ENCODE data around the gene MYO3B.

DNA sequence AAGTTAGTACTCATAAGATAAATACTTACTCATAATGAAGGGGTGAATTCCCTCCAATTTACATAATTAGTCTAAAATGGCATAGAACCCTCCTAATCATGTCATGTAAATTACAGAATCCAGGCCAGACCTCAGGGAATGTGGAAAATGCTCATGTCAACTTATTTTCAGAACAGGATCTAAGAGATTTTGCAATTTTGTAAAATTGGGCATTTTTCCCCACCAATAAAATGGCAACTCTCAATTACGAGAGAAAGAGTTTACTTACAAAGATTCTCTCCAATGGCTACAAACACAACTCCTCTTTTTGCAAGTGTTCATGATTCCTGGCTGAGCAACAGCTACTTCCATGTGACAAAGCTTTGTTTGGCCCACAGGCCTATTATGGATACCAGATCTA lies 503.4 kb downstream of the MYO3B start:
- TF ChIP-seq, protein P1, sequence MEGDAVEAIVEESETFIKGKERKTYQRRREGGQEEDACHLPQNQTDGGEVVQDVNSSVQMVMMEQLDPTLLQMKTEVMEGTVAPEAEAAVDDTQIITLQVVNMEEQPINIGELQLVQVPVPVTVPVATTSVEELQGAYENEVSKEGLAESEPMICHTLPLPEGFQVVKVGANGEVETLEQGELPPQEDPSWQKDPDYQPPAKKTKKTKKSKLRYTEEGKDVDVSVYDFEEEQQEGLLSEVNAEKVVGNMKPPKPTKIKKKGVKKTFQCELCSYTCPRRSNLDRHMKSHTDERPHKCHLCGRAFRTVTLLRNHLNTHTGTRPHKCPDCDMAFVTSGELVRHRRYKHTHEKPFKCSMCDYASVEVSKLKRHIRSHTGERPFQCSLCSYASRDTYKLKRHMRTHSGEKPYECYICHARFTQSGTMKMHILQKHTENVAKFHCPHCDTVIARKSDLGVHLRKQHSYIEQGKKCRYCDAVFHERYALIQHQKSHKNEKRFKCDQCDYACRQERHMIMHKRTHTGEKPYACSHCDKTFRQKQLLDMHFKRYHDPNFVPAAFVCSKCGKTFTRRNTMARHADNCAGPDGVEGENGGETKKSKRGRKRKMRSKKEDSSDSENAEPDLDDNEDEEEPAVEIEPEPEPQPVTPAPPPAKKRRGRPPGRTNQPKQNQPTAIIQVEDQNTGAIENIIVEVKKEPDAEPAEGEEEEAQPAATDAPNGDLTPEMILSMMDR (IDR thresholded peaks at IDR 0.05; ENCODE audit: insufficient read depth, low read length, poor library complexity, severe bottlenecking): no peak
- TF ChIP-seq EZH2phosphoT487 (conservative IDR thresholded peaks at IDR 0.05; ENCODE audit: low read length): no peak

Measured in SU-DHL-6 (cell line).